Chondrocyte (in vitro differentiated cells): Measurements from ENCODE around the gene LYRM4. TPM values are rescaled to one million over a fixed set of nuclear protein-coding genes. Genes with fewer than 3 reads are reported as not detected.

Source experiments
- DNase-seq: peaks from one replicate; pipeline ENCODE4 v3.0.0; 2021; ENCODE audit warnings: mixed read lengths, low spot score
- H3K27ac Mint-ChIP-seq: one replicate; pipeline ENCODE4 v1.8.0; 2021; ENCODE audit warnings: mild to moderate bottlenecking, moderate library complexity, mixed read lengths; ENCODE audit not compliant: unreplicated experiment
- H3K27me3 Mint-ChIP-seq: 2 replicates; pipeline ENCODE4 v1.8.0; 2021; ENCODE audit warnings: low read depth, mixed read lengths
- H3K36me3 Mint-ChIP-seq: 2 replicates; pipeline ENCODE4 v1.8.0; 2021; ENCODE audit warnings: low read depth, mixed read lengths
- H3K4me1 Mint-ChIP-seq: 2 replicates; pipeline ENCODE4 v1.8.0; 2021; ENCODE audit warnings: low read depth, mild to moderate bottlenecking, mixed read lengths
- H3K4me3 Mint-ChIP-seq: one replicate; pipeline ENCODE4 v1.8.0; 2021; ENCODE audit warnings: mild to moderate bottlenecking, moderate library complexity, mixed read lengths; ENCODE audit not compliant: unreplicated experiment
- H3K9me3 Mint-ChIP-seq: 2 replicates; pipeline ENCODE4 v1.8.0; 2021; ENCODE audit warnings: low read depth, mixed read lengths
- CTCF ChIP-seq: fragments of 200-600 bp; sonication (generic); IDR thresholded peaks from 2 replicates; pipeline ENCODE4 v1.5.0; 2021; ENCODE audit warnings: antibody characterized with exemption, mild to moderate bottlenecking, moderate library complexity
- total RNA-seq: library from RNA; stranded (reverse); gene quantifications from 3 replicates; pipeline ENCODE4 v1.2.1, GENCODE V29; 2021

Gene LYRM4
- total RNA-seq, 1 donor from 2014 or later, result 18.0 TPM

DNA sequence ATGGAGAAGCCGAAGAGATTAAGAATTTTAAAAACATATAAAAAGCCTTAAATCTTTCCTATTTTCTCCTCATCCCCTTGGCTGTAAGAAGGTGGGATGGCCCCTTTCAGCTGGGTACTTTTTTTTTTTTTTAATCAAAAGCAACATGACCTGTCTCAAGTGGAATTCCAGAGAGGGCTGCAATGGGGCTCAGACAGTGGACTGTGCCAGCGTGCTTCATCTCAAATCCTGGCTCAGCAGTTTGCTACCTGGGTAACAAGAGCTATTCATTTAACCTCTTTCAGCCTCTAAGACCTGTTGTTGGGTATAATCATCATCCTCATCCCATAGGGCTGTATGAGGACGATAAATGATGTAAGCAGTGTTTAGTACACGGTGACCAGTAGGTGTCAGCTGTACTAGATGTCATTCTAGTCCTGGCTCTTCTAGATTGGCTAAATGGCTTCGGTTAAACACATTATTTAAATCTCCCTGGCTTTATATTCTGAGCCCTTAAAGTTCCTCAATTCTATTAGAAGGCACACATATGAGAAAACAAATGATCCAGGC, 182.6 kb downstream of the LYRM4 start:
- Mint-ChIP-seq H3K4me1 (peaks cover 10% of the 10 kb centered on the region), H3K4me3 (no peak overlapping the region), H3K27ac (no peak overlapping the region), H3K27me3 (no peaks in the 10 kb centered on the region), H3K36me3 (no peaks in the 10 kb centered on the region), H3K9me3 (no peaks in the 10 kb centered on the region)
- TF ChIP-seq CTCF, result peak; percentile 57
- DNase-seq, result no peak

GRCh38 chr6:5076931-5077330, 183.8 kb downstream of the LYRM4 start:
- no peaks in the 10 kb centered on the region for H3K9me3 Mint-ChIP-seq
- no peak for TF ChIP-seq CTCF
- no peak overlapping the region for H3K27ac Mint-ChIP-seq
- no peak overlapping the region for H3K4me3 Mint-ChIP-seq
- no peak for DNase-seq
- no peaks in the 10 kb centered on the region for H3K27me3 Mint-ChIP-seq
- peaks cover 3% of the 10 kb centered on the region for H3K4me1 Mint-ChIP-seq
- no peaks in the 10 kb centered on the region for H3K36me3 Mint-ChIP-seq

DNA sequence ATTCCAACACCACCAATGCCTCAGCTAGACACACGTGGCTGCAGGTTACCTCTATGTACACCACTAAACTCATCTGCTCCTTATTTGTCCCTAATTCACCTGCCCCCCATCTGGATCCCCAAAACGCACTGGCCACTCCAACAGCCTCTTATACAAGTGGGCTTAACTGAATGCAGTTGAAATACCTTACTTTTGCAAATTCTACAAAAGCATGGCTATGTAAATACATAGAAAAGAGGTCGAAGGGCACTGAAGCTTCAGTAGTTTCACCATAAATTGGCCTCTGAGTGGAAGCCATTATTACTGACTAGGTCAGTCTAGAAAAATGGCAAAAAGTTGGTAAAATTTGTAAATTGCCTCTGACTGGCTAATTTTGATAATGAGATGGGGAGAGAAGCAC, 186.8 kb downstream of the LYRM4 start:
- H3K4me3 Mint-ChIP-seq, result no peak overlapping the region
- H3K27ac Mint-ChIP-seq, result no peak overlapping the region
- TF ChIP-seq CTCF, result no peak
- no peak for DNase-seq
- no peaks in the 10 kb centered on the region for H3K4me1 Mint-ChIP-seq
- no peaks in the 10 kb centered on the region for H3K9me3 Mint-ChIP-seq
- no peaks in the 10 kb centered on the region for H3K27me3 Mint-ChIP-seq
- H3K36me3 Mint-ChIP-seq, result no peaks in the 10 kb centered on the region

GRCh38 chr6:5072440-5072839, 188.3 kb downstream of the LYRM4 start:
- TF ChIP-seq CTCF, result no peak
- H3K9me3 Mint-ChIP-seq, result peaks cover under 1% of the 10 kb centered on the region
- no peak for DNase-seq
- no peak overlapping the region for H3K27ac Mint-ChIP-seq
- no peaks in the 10 kb centered on the region for H3K27me3 Mint-ChIP-seq
- H3K36me3 Mint-ChIP-seq, result no peaks in the 10 kb centered on the region
- H3K4me1 Mint-ChIP-seq, result no peaks in the 10 kb centered on the region
- H3K4me3 Mint-ChIP-seq, result no peak overlapping the region

- no peak for DNase-seq
- H3K4me1 Mint-ChIP-seq, result no peaks in the 10 kb centered on the region
- H3K9me3 Mint-ChIP-seq, result peaks cover 5% of the 10 kb centered on the region
- H3K27me3 Mint-ChIP-seq, result no peaks in the 10 kb centered on the region
- H3K4me3 Mint-ChIP-seq, result no peak overlapping the region
- H3K27ac Mint-ChIP-seq, result no peak overlapping the region
- no peak for TF ChIP-seq CTCF
- H3K36me3 Mint-ChIP-seq, result no peaks in the 10 kb centered on the region
These were observed 189.5 kb downstream of the LYRM4 start for GRCh38 chr6:5071216-5071615.
